ENCODE measurements around the gene METTL21C. TPM values are rescaled to one million over a fixed set of nuclear protein-coding genes. Genes with fewer than 3 reads are reported as not detected.

Gene METTL21C
- total RNA-seq, 6 experiments from 2014 or later: not detected

DNA sequence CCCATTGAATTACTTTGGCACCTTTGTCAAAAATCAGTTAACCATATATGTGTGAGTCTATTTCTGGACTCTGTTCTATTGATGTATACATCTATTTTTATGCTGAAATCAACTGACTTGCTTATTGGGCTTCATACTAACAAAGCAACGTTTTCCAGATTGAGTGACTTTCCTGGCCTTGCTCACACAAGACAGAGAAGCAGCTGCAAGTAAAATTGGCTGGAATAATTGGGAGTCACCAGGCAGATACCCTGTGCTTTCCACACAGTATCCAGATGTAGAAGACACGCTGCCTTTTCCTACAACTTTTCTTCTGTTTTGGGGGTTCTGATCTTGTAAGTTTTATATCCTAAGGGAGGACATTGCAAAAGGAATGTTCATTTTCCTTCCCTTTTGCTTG is 11.2 kb downstream of the METTL21C start:
- Histone ChIP-seq H3K27ac (no peak overlapping the region), H3K27me3 (no peaks in the 10 kb centered on the region), H3K4me3 (no peak overlapping the region), H3K9me3 (no peaks in the 10 kb centered on the region), H3K4me1 (no peaks in the 10 kb centered on the region), H3K36me3 (peaks cover 0 to 14% (median 5%) of the 10 kb centered on the region in 4 donors)
- ATAC-seq (no peak), DNase-seq (no peak)
- intact Hi-C loops (cut with DNase I): no loop called here
- 56% methylated on average over 2 of the region's 2 CpGs for WGBS (ENCODE audit: insufficient coverage, low coverage, low lambda C conversion rate, missing lambda C conversion rate)
- TF ChIP-seq, protein P1, sequence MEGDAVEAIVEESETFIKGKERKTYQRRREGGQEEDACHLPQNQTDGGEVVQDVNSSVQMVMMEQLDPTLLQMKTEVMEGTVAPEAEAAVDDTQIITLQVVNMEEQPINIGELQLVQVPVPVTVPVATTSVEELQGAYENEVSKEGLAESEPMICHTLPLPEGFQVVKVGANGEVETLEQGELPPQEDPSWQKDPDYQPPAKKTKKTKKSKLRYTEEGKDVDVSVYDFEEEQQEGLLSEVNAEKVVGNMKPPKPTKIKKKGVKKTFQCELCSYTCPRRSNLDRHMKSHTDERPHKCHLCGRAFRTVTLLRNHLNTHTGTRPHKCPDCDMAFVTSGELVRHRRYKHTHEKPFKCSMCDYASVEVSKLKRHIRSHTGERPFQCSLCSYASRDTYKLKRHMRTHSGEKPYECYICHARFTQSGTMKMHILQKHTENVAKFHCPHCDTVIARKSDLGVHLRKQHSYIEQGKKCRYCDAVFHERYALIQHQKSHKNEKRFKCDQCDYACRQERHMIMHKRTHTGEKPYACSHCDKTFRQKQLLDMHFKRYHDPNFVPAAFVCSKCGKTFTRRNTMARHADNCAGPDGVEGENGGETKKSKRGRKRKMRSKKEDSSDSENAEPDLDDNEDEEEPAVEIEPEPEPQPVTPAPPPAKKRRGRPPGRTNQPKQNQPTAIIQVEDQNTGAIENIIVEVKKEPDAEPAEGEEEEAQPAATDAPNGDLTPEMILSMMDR (IDR thresholded peaks at IDR 0.05): no peak
- TF ChIP-seq POLR2A (IDR thresholded peaks at IDR 0.05): no peak

- no peak overlapping the region for H3K4me3 ChIP-seq
- H3K27me3 ChIP-seq: no peaks in the 10 kb centered on the region
- TF ChIP-seq, protein P1 (IDR thresholded peaks at IDR 0.05): no peak
- no peak for TF ChIP-seq POLR2A (IDR thresholded peaks at IDR 0.05)
- 63% methylated on average over 3 of the region's 3 CpGs for WGBS (ENCODE audit: insufficient coverage, low coverage, low lambda C conversion rate, missing lambda C conversion rate)
- peaks cover 0 to 17% (median 6%) of the 10 kb centered on the region in 4 donors for H3K36me3 ChIP-seq
- H3K27ac ChIP-seq: no peak overlapping the region
- H3K4me1 ChIP-seq: no peaks in the 10 kb centered on the region
- intact Hi-C loops (cut with DNase I): no loop called here
- DNase-seq (no peak), ATAC-seq (no peak)
- H3K9me3 ChIP-seq: no peaks in the 10 kb centered on the region
These were observed 12.1 kb downstream of the METTL21C start for GRCh38 chr13:102682727-102683126.

- DNase-seq (no peak), ATAC-seq (no peak)
- WGBS (ENCODE audit: insufficient coverage, low coverage, low lambda C conversion rate, missing lambda C conversion rate): 64% methylated on average over 4 of the region's 4 CpGs
- Histone ChIP-seq H3K27me3 (no peaks in the 10 kb centered on the region), H3K36me3 (peaks cover 0 to 20% (median 6%) of the 10 kb centered on the region in 4 donors), H3K4me3 (no peak overlapping the region), H3K27ac (no peak overlapping the region), H3K9me3 (no peaks in the 10 kb centered on the region), H3K4me1 (no peaks in the 10 kb centered on the region)
- TF ChIP-seq, protein P1 (IDR thresholded peaks at IDR 0.05): no peak
- no peak for TF ChIP-seq POLR2A (IDR thresholded peaks at IDR 0.05)
- intact Hi-C loops (cut with DNase I): no loop called here
These were observed 12.6 kb downstream of the METTL21C start for GRCh38 chr13:102682211-102682610.

- DNase-seq: no peak
- WGBS (ENCODE audit: insufficient coverage, low coverage, low lambda C conversion rate, missing lambda C conversion rate): 37% methylated on average over 4 of the region's 5 CpGs
- Histone ChIP-seq H3K9me3 (no peaks in the 10 kb centered on the region), H3K4me3 (no peak overlapping the region), H3K36me3 (peaks cover 0 to 26% (median 12%) of the 10 kb centered on the region in 4 donors), H3K27ac (no peak overlapping the region), H3K4me1 (no peaks in the 10 kb centered on the region), H3K27me3 (no peaks in the 10 kb centered on the region)
- TF ChIP-seq POLR2A (IDR thresholded peaks at IDR 0.05): no peak
- peak; percentile 21 to 50 (median 43) for ATAC-seq
- intact Hi-C loops (cut with DNase I): no loop called here
These were observed 13.8 kb downstream of the METTL21C start for GRCh38 chr13:102680842-102681740.

GRCh38 chr13:102680133-102680717 is 14.6 kb downstream of the METTL21C start:
- no peaks in the 10 kb centered on the region for H3K9me3 ChIP-seq
- intact Hi-C loops (cut with DNase I): no loop called here
- peaks cover 0 to 27% (median 15%) of the 10 kb centered on the region in 4 donors for H3K36me3 ChIP-seq
- no peak for DNase-seq
- TF ChIP-seq POLR2A (IDR thresholded peaks at IDR 0.05): no peak
- TF ChIP-seq, protein P1 (IDR thresholded peaks at IDR 0.05): no peak
- ATAC-seq: peak in 1 of 4 donors; percentile 11
- no peaks in the 10 kb centered on the region for H3K27me3 ChIP-seq
- 71% methylated on average over 4 of the region's 4 CpGs for WGBS (ENCODE audit: insufficient coverage, low coverage, low lambda C conversion rate, missing lambda C conversion rate)
- H3K27ac ChIP-seq: no peak overlapping the region
- no peak overlapping the region for H3K4me3 ChIP-seq
- no peaks in the 10 kb centered on the region for H3K4me1 ChIP-seq

All from right lobe of liver (tissue), 6 donors.